HL-60 (cell line): Measurements from ENCODE around the gene SNX30.
A peak's percentile ranks its signal among the peaks of the same experiment; 100 is the strongest.

Experiments
- DNase-seq, 2 experiments: peaks; one replicate each; pipeline ENCODE4 v3.0.0-alpha.2; 2010 to 2020; ENCODE audit warnings: low read depth in 1 of 2, low spot score in 1 of 2
- H3K27ac ChIP-seq: fragments of 250-450 bp; sonication (Bioruptor Pico); replicated peaks from 2 replicates; pipeline ENCODE4 v1.5.1; 2020; ENCODE audit warnings: mild to moderate bottlenecking, moderate library complexity
- H3K27me3 ChIP-seq: fragments of 250-450 bp; sonication (Bioruptor Pico); 2 replicates; pipeline ENCODE4 v1.5.1; 2021; ENCODE audit warnings: mild to moderate bottlenecking, moderate library complexity; ENCODE audit not compliant: insufficient read depth, poor library complexity, severe bottlenecking
- H3K4me3 ChIP-seq: replicated peaks from 2 replicates; pipeline ENCODE4 v1.5.1; 2011; ENCODE audit warnings: mild to moderate bottlenecking, control low read depth, low read length; ENCODE audit not compliant: insufficient read depth
- GABPA ChIP-seq: IDR thresholded peaks from 2 replicates; pipeline ENCODE4 v1.6.1; 2012; ENCODE audit warnings: low read depth
- POLR2AphosphoS5 ChIP-seq: IDR thresholded peaks from 2 replicates; pipeline ENCODE4 v1.6.1; 2012; ENCODE audit warnings: low read depth
- SPI1 ChIP-seq: IDR thresholded peaks from 2 replicates; pipeline ENCODE4 v1.6.1; 2012; ENCODE audit warnings: low read depth, mild to moderate bottlenecking, borderline replicate concordance
- TF ChIP-seq, protein P1 (sequence below): IDR thresholded peaks from 2 replicates; pipeline ENCODE4 v1.6.1; 2012; ENCODE audit warnings: low read depth; ENCODE audit not compliant: insufficient replicate concordance
- TF ChIP-seq, protein P2 (sequence below): IDR thresholded peaks from one replicate; pipeline ENCODE4 v1.5.1; 2011; ENCODE audit warnings: low read length, control low read depth, inconsistent platforms; ENCODE audit not compliant: insufficient read depth

SNX30 gene

DNA sequence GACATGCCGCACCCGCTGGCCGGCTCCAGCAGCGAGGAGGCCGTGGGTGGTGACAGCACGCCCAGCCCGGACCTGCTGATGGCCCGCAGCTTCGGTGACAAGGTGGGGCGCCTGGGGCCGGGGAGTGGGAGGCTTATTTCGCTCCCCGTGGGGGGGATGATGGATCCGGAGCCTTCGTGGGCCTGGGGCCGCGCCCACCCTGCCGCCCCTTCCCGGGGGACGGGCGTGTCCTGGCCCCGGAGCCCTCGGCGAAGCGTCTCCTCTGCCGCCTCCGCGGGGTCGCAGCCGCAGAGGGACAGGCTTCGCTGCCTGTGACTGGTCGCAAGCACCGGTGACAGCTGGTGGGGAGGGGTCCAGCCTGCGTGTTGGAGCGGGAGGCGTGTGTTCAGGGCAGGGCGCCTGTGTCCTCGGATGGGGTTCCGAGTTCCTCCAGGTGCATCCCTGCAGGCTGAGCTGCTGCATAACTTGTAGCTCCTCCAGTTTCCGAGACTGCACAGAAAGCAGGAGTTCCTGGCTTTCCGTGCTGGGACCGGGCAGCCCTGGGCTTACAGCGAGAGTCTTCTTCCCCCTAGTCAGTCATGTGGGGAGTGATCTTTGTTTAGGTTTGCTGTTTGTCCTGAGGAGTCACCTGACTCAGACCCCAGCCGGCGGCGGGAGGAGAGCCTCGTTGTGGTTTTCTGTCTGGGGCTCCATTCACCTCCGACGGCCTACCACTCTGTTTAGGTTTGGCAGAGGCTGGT is 666 bp downstream of the SNX30 start:
- DNase-seq: peak; percentile 49 to 83
- TF ChIP-seq, protein P1, sequence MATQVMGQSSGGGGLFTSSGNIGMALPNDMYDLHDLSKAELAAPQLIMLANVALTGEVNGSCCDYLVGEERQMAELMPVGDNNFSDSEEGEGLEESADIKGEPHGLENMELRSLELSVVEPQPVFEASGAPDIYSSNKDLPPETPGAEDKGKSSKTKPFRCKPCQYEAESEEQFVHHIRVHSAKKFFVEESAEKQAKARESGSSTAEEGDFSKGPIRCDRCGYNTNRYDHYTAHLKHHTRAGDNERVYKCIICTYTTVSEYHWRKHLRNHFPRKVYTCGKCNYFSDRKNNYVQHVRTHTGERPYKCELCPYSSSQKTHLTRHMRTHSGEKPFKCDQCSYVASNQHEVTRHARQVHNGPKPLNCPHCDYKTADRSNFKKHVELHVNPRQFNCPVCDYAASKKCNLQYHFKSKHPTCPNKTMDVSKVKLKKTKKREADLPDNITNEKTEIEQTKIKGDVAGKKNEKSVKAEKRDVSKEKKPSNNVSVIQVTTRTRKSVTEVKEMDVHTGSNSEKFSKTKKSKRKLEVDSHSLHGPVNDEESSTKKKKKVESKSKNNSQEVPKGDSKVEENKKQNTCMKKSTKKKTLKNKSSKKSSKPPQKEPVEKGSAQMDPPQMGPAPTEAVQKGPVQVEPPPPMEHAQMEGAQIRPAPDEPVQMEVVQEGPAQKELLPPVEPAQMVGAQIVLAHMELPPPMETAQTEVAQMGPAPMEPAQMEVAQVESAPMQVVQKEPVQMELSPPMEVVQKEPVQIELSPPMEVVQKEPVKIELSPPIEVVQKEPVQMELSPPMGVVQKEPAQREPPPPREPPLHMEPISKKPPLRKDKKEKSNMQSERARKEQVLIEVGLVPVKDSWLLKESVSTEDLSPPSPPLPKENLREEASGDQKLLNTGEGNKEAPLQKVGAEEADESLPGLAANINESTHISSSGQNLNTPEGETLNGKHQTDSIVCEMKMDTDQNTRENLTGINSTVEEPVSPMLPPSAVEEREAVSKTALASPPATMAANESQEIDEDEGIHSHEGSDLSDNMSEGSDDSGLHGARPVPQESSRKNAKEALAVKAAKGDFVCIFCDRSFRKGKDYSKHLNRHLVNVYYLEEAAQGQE: no peak
- TF ChIP-seq, protein P2, sequence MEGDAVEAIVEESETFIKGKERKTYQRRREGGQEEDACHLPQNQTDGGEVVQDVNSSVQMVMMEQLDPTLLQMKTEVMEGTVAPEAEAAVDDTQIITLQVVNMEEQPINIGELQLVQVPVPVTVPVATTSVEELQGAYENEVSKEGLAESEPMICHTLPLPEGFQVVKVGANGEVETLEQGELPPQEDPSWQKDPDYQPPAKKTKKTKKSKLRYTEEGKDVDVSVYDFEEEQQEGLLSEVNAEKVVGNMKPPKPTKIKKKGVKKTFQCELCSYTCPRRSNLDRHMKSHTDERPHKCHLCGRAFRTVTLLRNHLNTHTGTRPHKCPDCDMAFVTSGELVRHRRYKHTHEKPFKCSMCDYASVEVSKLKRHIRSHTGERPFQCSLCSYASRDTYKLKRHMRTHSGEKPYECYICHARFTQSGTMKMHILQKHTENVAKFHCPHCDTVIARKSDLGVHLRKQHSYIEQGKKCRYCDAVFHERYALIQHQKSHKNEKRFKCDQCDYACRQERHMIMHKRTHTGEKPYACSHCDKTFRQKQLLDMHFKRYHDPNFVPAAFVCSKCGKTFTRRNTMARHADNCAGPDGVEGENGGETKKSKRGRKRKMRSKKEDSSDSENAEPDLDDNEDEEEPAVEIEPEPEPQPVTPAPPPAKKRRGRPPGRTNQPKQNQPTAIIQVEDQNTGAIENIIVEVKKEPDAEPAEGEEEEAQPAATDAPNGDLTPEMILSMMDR: no peak
- TF ChIP-seq POLR2AphosphoS5 (no peak), SPI1 (no peak), GABPA (no peak)
- peak overlapping the region; percentile 90 for H3K4me3 ChIP-seq
- H3K27ac ChIP-seq: peak overlapping the region; percentile 72
- no peaks in the 10 kb centered on the region for H3K27me3 ChIP-seq

DNA sequence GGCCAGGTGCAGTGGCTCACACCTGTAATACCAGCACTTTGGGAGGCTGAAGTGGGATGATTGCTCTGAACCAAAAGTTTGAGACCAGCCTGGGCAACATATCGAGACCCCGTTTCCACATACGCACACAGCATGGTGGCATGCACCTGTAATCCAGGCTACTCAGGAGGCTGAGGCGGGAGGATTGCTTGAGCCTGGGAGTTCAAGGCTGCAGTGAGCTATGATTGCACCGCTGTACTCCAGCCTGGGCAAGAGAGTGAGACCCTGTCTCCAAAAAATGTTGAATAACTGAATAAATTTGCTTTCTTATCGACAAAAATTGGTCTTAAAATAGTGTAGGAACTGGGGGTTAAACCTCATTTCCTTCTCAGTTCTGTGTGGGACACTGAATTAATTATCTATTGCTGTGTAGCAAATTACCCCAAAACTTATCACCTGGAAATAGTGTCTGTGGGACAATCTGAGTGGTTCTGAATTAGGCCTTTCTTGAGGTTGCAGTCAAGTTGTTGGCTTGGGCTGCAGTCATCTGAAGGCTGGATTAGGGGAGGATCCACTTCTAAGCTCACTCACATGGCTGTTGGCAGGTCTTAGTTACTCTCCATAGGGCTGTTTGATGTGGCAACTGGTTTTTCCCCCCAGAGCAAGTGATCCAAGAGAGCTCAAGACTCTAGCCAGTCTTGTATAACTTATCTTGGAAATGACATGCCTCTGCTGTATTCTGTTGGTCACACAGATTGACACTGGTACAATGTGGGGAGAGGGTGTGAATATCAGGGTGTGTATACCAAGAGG is 2.0 kb downstream of the SNX30 start:
- Histone ChIP-seq H3K4me3 (no peak overlapping the region), H3K27ac (no peak overlapping the region), H3K27me3 (no peaks in the 10 kb centered on the region)
- TF ChIP-seq SPI1: no peak
- no peak for TF ChIP-seq POLR2AphosphoS5
- TF ChIP-seq, protein P1: no peak
- no peak for TF ChIP-seq GABPA
- TF ChIP-seq, protein P2: no peak
- DNase-seq: no peak

DNA sequence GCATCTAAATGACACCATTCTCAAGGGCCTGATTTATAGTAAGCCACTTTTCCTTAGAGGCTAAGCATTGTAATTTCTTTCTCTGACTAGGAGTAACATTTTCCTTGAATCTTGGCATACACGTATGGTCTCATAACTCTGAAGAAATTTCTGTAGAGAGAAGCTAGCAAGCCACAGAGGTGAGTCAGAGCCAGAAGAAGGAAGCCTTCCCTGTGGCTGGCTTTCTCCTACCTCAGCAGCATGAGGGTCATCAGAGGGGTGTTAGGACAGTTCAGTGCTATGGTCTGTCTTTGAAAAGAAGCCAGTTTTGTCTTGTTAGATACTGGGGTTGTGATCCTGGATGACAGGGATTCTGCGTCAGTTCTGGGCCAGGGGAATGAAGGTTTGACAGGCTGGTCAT is 3.2 kb downstream of the SNX30 start:
- DNase-seq: peak in 1 of 2 experiments; percentile 46
- TF ChIP-seq, protein P1: no peak
- no peak for TF ChIP-seq POLR2AphosphoS5
- TF ChIP-seq SPI1: no peak
- TF ChIP-seq, protein P2: no peak
- TF ChIP-seq GABPA: no peak
- H3K27me3 ChIP-seq: no peaks in the 10 kb centered on the region
- H3K4me3 ChIP-seq: no peak overlapping the region
- H3K27ac ChIP-seq: no peak overlapping the region
